Tongue (tissue), 2 donors: ENCODE measurements around the gene LHX6. TPM values are rescaled to one million over a fixed set of nuclear protein-coding genes. Genes with fewer than 3 reads are reported as not detected.

ENCODE experiments used
- DNase-seq: peaks from one replicate; pipeline ENCODE4 v3.0.0-alpha.2; 2015
- total RNA-seq: library from RNA; depleted of rRNA; stranded (reverse); fragments of >200 nt; gene quantifications from one replicate; pipeline ENCODE4 v1.2.3, GENCODE V29; 2014

LHX6 gene
- total RNA-seq, result 5.4 TPM

GRCh38 chr9:122228568-122229484, at the start of gene LHX6:
Gene LHX6, minus strand, starts transcription at chr9:122228957. Its CDS starts 217 bp downstream, at chr9:122228740.
- peak; percentile 48 for DNase-seq

DNA sequence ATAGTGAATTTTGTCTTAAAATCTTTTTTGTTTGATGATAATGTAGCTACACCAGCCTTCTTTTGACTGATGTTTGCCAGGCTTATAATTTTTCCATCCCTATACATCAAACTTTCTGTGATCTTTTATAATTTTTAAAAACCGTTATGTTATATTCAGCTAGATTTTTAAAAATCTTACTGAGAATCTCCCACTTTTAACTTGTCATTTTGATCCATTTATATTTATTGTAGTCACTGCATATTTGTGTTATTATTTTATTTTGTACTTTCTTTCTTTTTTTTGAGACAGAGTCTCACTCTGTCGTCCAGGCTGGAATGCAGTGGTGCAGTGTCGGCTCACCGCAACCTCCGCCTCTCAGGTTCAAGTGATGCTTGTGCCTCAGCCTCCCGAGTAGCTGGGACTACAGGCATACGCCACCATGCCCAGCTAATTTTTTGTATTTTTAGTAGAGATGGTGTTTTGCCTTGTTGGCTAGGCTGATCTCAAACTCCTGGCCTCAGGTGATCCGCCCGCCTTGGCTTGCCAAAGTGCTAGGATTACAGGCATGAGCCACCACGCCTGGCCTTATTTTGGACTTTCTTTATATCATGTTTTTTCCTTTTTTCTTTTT, 48.6 kb upstream of the LHX6 start:
- DNase-seq, result no peak

DNA sequence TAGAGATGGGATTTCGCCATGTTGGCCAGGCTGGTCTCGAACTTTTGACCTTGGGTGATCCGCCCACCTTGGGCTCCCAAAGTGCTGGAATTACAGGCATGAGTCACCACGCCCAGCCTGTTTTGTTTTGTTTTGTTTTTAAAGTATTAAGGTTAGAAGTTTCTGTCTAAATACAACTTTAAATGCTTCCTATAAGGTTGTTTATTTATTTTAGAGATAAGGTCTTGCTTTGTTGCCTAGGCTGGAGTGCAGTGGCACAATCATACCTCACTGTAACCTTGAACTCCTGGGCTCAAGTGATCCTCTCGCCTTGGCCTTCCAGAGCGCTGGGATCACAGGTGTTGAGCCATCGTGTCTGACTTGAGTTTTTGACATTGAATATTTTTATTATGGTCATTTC, 47.3 kb upstream of the LHX6 start:
- DNase-seq, result no peak

DNA sequence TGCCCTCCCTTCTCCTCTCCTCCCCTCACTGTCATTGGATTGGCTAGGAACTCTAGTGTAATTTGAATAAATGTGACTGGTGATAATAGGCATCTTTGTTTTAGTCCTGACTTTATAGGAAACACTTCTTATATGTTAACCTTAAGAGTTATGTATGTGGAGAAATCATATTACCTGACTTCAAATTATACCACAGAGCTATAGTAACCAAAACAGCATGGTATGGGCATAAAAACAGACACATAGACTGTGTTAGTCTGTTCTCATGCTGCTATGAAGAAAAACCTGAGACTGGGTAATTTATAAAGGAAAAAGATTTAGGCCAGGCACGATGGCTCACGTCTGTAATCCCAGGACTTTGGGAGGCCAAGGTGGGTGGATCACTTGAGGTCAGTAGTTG, 45.3 kb upstream of the LHX6 start:
- no peak for DNase-seq

DNA sequence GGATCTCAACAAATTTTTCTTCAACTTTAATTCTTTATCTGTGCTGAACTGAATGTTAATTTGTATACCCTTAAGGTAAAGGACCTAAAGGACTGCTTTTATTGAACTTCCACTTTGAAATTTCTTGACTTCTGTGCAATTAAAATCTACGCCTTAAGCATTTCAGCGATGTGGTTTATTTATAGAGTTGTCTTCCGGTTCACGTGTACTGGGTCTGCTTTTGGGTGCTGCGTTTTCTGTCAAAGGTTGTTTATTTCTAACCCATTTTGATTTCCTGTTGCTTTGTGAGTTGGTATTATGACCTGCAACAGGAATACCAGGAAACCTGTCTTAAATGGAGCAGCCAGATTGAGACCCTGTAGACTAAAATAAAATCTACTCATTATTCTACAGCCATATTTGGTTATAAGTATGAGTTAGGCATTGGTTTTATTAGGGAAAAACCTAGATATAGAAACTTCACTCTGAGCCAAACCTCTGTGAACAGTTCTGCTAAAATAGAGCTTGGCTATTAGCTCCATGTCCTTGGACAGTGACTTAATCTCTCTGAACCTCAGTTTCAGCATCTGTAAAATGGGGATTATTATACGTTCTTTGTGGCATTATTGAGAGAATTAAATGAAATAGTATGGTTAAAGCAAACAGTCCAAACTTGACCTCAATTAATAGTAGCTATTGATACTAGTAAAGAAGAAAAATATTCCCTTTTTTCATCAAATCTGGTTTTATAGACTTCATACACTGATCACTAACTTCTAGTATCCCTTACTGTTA, 39.5 kb upstream of the LHX6 start:
- no peak for DNase-seq

GRCh38 chr9:122265149-122265915, 36.6 kb upstream of the LHX6 start:
- DNase-seq, result no peak

GRCh38 chr9:122264360-122265148, 35.8 kb upstream of the LHX6 start, which contains the start of the genes MRRF and RBM18:
Gene MRRF, plus strand, starts transcription at chr9:122264882. Its CDS starts 6,010 bp downstream, at chr9:122270892.
Gene RBM18, minus strand, starts transcription at chr9:122264840. Its CDS starts 3,348 bp downstream, at chr9:122261492.
- peak; percentile 96 for DNase-seq

DNA sequence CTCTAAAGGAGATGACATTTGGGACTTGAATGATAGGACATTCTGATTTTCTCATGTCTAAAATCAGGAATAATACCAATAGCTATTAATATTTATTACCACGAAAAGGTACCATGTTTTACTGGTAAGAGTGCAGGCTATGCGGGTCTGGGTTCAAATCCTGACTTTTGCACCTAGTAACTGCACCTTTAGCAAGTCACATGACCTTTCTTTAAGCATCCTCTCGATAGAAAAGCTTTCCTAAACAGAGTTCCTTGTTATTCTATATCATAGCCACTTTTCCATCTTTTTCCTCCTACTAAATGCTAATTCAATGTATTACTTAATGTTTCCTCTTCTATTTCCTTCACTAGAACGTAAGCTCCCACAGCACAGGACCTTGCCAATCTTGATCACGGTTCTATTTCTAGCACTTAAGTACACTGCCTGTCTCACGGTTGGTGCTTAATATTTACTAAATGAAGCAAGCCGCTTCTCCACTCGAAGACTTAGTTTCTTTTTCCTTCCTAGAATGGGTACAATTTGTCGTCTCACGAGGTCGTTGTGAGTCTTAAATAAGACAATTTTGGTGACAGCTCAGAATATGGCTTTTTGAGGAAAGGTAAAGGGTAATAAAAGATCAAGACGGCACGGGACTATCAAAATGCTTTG, 35.1 kb upstream of the LHX6 start:
- DNase-seq, result peak; percentile 25

GRCh38 chr9:122262073-122262472, 33.3 kb upstream of the LHX6 start:
- DNase-seq, result no peak

GRCh38 chr9:122261469-122261881, 32.7 kb upstream of the LHX6 start:
- peak; percentile 65 for DNase-seq

GRCh38 chr9:122258886-122259415, 30.2 kb upstream of the LHX6 start:
- no peak for DNase-seq

- DNase-seq, result no peak
Measured at GRCh38 chr9:122256206-122256605, 27.4 kb upstream of the LHX6 start.

- no peak for DNase-seq
Measured at GRCh38 chr9:122254761-122255160, 26.0 kb upstream of the LHX6 start.

- no peak for DNase-seq
Measured at GRCh38 chr9:122252796-122253195, 24.0 kb upstream of the LHX6 start.

DNA sequence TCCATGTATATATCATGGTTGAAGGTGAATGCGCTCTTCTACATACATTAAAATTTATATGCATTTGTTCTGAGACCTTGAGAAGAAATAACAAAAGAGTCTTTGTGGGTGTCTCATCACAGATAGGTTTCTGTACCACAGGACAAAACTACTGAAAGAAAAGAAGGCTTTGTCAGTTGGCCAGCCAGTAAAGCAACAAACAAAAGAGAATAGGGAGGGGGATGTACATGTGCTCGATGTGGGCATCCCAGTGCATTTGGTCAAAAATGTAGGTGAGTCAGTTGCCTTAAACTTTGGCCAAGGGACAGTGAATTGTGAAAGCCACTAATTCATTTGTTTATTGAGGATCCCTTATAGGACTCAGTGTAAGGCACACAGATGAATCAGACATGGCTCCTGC, 22.6 kb upstream of the LHX6 start:
- DNase-seq, result no peak

DNA sequence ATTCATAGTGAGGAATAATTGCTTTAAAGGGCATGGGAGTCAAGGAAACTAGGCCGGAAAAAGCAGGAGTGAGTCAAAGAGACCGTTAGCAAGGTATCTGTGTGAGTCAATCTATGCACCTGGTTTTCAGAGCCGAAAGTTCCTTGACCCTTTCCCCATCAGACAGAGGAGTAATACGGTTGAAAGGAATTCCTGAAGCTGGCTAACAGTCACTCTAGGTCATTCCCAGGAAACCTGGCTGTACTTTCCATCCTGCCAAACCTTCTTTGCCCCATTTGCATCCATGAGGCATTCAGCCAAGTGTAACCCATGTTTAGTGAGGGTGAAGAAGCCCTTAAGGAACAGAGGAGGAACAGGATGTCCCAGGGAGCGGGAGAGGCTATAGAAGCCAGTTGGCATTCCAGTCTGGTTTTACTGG, 19.7 kb upstream of the LHX6 start:
- DNase-seq, result no peak

GRCh38 chr9:122246666-122247065, 17.9 kb upstream of the LHX6 start:
- DNase-seq, result no peak

DNA sequence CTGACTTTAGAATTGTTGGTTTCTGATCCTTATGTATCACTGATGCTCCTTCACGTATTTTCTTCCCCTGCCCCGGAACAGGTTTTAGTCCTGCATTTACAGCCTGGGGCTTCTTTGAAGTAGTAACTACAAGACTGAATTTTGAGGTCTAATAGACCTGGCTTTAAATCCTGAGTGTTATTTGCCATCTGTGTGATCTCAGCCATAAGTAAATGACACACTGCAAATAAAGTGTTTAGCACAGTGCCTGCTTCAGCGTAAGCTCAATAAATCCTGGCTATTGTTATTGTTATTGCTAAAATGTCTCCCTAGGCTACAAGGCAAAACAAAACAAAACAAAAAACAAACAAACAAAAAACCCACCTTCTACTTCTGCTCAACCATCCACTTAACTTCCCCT, 15.6 kb upstream of the LHX6 start:
- DNase-seq, result no peak

GRCh38 chr9:122239722-122240121, 11.0 kb upstream of the LHX6 start:
- DNase-seq, result no peak

GRCh38 chr9:122236681-122237080, 7.9 kb upstream of the LHX6 start:
- no peak for DNase-seq
